Measurements from ENCODE around the gene NLGN1.

The NLGN1 gene

GRCh38 chr3:173825730-173826129, 428.2 kb downstream of the NLGN1 start:
- DNase-seq (ENCODE audit: extremely low read depth, insufficient read length): no peak
- no peak for TF ChIP-seq CTCF (IDR thresholded peaks at IDR 0.05; ENCODE audit: insufficient read depth, low read length, poor library complexity, severe bottlenecking)
- Histone ChIP-seq H3K27me3 (replicated peaks; ENCODE audit: control insufficient read depth, insufficient read depth, low read length) (no peaks in the 10 kb centered on the region), H3K4me3 (replicated peaks; ENCODE audit: low read depth, low read length) (no peak overlapping the region), H3K36me3 (ENCODE audit: control insufficient read depth, insufficient read depth, low read length) (no peaks in the 10 kb centered on the region)

- DNase-seq (ENCODE audit: extremely low read depth, insufficient read length): no peak
- no peak for TF ChIP-seq CTCF (IDR thresholded peaks at IDR 0.05; ENCODE audit: insufficient read depth, low read length, poor library complexity, severe bottlenecking)
- no peak overlapping the region for H3K4me3 ChIP-seq (replicated peaks; ENCODE audit: low read depth, low read length)
- no peaks in the 10 kb centered on the region for H3K27me3 ChIP-seq (replicated peaks; ENCODE audit: control insufficient read depth, insufficient read depth, low read length)
- H3K36me3 ChIP-seq (ENCODE audit: control insufficient read depth, insufficient read depth, low read length): no peaks in the 10 kb centered on the region
These were observed 428.9 kb downstream of the NLGN1 start for GRCh38 chr3:173826416-173826815.

- H3K36me3 ChIP-seq (ENCODE audit: control insufficient read depth, insufficient read depth, low read length): no peaks in the 10 kb centered on the region
- no peak for TF ChIP-seq CTCF (IDR thresholded peaks at IDR 0.05; ENCODE audit: insufficient read depth, low read length, poor library complexity, severe bottlenecking)
- DNase-seq (ENCODE audit: extremely low read depth, insufficient read length): no peak
- no peak overlapping the region for H3K4me3 ChIP-seq (replicated peaks; ENCODE audit: low read depth, low read length)
- no peaks in the 10 kb centered on the region for H3K27me3 ChIP-seq (replicated peaks; ENCODE audit: control insufficient read depth, insufficient read depth, low read length)
These were observed 429.5 kb downstream of the NLGN1 start for GRCh38 chr3:173826901-173827609.

- H3K36me3 ChIP-seq (ENCODE audit: control insufficient read depth, insufficient read depth, low read length): no peaks in the 10 kb centered on the region
- no peak overlapping the region for H3K4me3 ChIP-seq (replicated peaks; ENCODE audit: low read depth, low read length)
- DNase-seq (ENCODE audit: extremely low read depth, insufficient read length): no peak
- H3K27me3 ChIP-seq (replicated peaks; ENCODE audit: control insufficient read depth, insufficient read depth, low read length): no peaks in the 10 kb centered on the region
- no peak for TF ChIP-seq CTCF (IDR thresholded peaks at IDR 0.05; ENCODE audit: insufficient read depth, low read length, poor library complexity, severe bottlenecking)
These were observed 441.1 kb downstream of the NLGN1 start for GRCh38 chr3:173838644-173839043.

GRCh38 chr3:173839859-173840258, 442.3 kb downstream of the NLGN1 start:
- no peak for TF ChIP-seq CTCF (IDR thresholded peaks at IDR 0.05; ENCODE audit: insufficient read depth, low read length, poor library complexity, severe bottlenecking)
- DNase-seq (ENCODE audit: extremely low read depth, insufficient read length): no peak
- H3K27me3 ChIP-seq (replicated peaks; ENCODE audit: control insufficient read depth, insufficient read depth, low read length): no peaks in the 10 kb centered on the region
- no peak overlapping the region for H3K4me3 ChIP-seq (replicated peaks; ENCODE audit: low read depth, low read length)
- H3K36me3 ChIP-seq (ENCODE audit: control insufficient read depth, insufficient read depth, low read length): no peaks in the 10 kb centered on the region

GRCh38 chr3:173841334-173841733, 443.8 kb downstream of the NLGN1 start:
- TF ChIP-seq CTCF (IDR thresholded peaks at IDR 0.05; ENCODE audit: insufficient read depth, low read length, poor library complexity, severe bottlenecking): no peak
- no peak overlapping the region for H3K4me3 ChIP-seq (replicated peaks; ENCODE audit: low read depth, low read length)
- no peaks in the 10 kb centered on the region for H3K36me3 ChIP-seq (ENCODE audit: control insufficient read depth, insufficient read depth, low read length)
- no peaks in the 10 kb centered on the region for H3K27me3 ChIP-seq (replicated peaks; ENCODE audit: control insufficient read depth, insufficient read depth, low read length)
- DNase-seq (ENCODE audit: extremely low read depth, insufficient read length): no peak

Data from GM06990 (cell line).